Keratinocyte (primary cell): ENCODE data around the gene KLF16. TPM values are rescaled to one million over a fixed set of nuclear protein-coding genes. Genes with fewer than 3 reads are reported as not detected.

ENCODE experiments used
- DNase-seq: peaks from one replicate; pipeline ENCODE4 v3.0.0-alpha.2; 2011; ENCODE audit warnings: low read depth, missing footprints, low spot score
- FAIRE-seq: peaks from 2 replicates; lab custom pipeline; 2011; peaks lifted over from hg19 to GRCh38; lab: Jason Lieb, UNC
- H2AFZ ChIP-seq: 2 replicates; pipeline ENCODE4 v1.6.0; 2012; ENCODE audit warnings: low read length, control low read depth, inconsistent platforms; ENCODE audit not compliant: control insufficient read depth
- H3K27ac ChIP-seq: 2 replicates; pipeline ENCODE4 v1.5.1; 2011; ENCODE audit warnings: low read length; ENCODE audit not compliant: control insufficient read depth, insufficient read depth
- H3K27me3 ChIP-seq: 3 replicates; pipeline ENCODE4 v1.6.0; 2011; ENCODE audit warnings: low read length; ENCODE audit not compliant: control insufficient read depth, insufficient read depth; ENCODE audit errors: extremely low read depth
- H3K36me3 ChIP-seq, 2 experiments: 2 replicates in 1 of 2; 3 replicates in 1 of 2; pipeline ENCODE4 v1.5.1; 2011; ENCODE audit warnings: low read length in 2 of 2, mild to moderate bottlenecking in 1 of 2; ENCODE audit not compliant: control insufficient read depth in 2 of 2, insufficient read depth in 2 of 2; ENCODE audit errors: extremely low read depth in 1 of 2
- H3K4me1 ChIP-seq: 3 replicates; pipeline ENCODE4 v1.5.1; 2011; ENCODE audit warnings: low read length; ENCODE audit not compliant: control insufficient read depth, insufficient read depth; ENCODE audit errors: extremely low read depth
- H3K4me2 ChIP-seq: 3 replicates; pipeline ENCODE4 v1.6.0; 2011; ENCODE audit warnings: low read depth, low read length; ENCODE audit not compliant: control insufficient read depth, insufficient read depth; ENCODE audit errors: extremely low read depth
- H3K4me3 ChIP-seq, 3 experiments: fragments of 200-600 bp in 1 of 3; sonication (generic) in 1 of 3; 2 replicates in 2 of 3; 3 replicates in 1 of 3; pipeline ENCODE4 v1.5.1; 2011 to 2016; ENCODE audit warnings: low read length in 3 of 3, mild to moderate bottlenecking in 3 of 3, control low read depth in 2 of 3, inconsistent platforms in 1 of 3, low read depth in 1 of 3, mixed read lengths in 1 of 3, mixed run types in 1 of 3, moderate library complexity in 1 of 3; ENCODE audit not compliant: control insufficient read depth in 2 of 3, insufficient read depth in 2 of 3; ENCODE audit errors: extremely low read depth in 1 of 3
- H3K79me2 ChIP-seq: 2 replicates; pipeline ENCODE4 v1.6.0; 2012; ENCODE audit warnings: low read length; ENCODE audit not compliant: control insufficient read depth, insufficient read depth
- H3K9ac ChIP-seq: 3 replicates; pipeline ENCODE4 v1.6.0; 2011; ENCODE audit warnings: low read length; ENCODE audit not compliant: control insufficient read depth, insufficient read depth; ENCODE audit errors: extremely low read depth
- H3K9me1 ChIP-seq: 3 replicates; pipeline ENCODE4 v1.6.0; 2011; ENCODE audit warnings: low read length; ENCODE audit not compliant: control insufficient read depth, insufficient read depth; ENCODE audit errors: extremely low read depth
- H3K9me3 ChIP-seq: 2 replicates; pipeline ENCODE4 v1.5.1; 2012; ENCODE audit warnings: low read depth, low read length; ENCODE audit not compliant: control insufficient read depth
- H4K20me1 ChIP-seq: 3 replicates; pipeline ENCODE4 v1.6.0; 2011; ENCODE audit warnings: low read length; ENCODE audit not compliant: control insufficient read depth, insufficient read depth; ENCODE audit errors: extremely low read depth
- EZH2 ChIP-seq: IDR thresholded peaks from one replicate; pipeline ENCODE4 v1.6.1; 2012; ENCODE audit warnings: inconsistent platforms, mild to moderate bottlenecking, low read length, moderate library complexity
- dilution Hi-C: fragments of 300-500 bp; cut with MboI; formaldehyde crosslinking; loops from one replicate; pipeline ENCODE4 v1.7.0; 2020; ENCODE audit warnings: low sequenced_read_pairs; ENCODE audit not compliant: extremely low pct_ligation_motif_present
- polyA plus RNA-seq, 5 experiments: library from polyadenylated mRNA; depleted of rRNA in 3 of 5; stranded (reverse) in 3 of 5; stranded (forward) in 1 of 5; unstranded in 1 of 5; fragments of >200 nt; gene quantifications; 1 replicate in 1 of 5; 2 replicates in 3 of 5; 3 replicates in 1 of 5; pipeline versions ENCODE4 v1.2.1 to v1.2.3, GENCODE V29; 2011 to 2012; ENCODE audit warnings: missing spikeins in 2 of 5, low read depth in 1 of 5, low replicate concordance in 1 of 5
- TF ChIP-seq, protein P1 (sequence below), 3 experiments: IDR thresholded peaks in 1 of 3; conservative IDR thresholded peaks in 1 of 3; optimal IDR thresholded peaks in 1 of 3; 2 replicates in 2 of 3; 3 replicates in 1 of 3; pipeline versions ENCODE3 to v1.5.1; 2011; ENCODE audit warnings: low read length in 3 of 3, mild to moderate bottlenecking in 3 of 3, moderate library complexity in 2 of 3, control low read depth in 1 of 3, inconsistent platforms in 1 of 3; ENCODE audit not compliant: insufficient read depth in 2 of 3; ENCODE audit errors: extremely low read depth in 1 of 3

KLF16 gene
- polyA plus RNA-seq, 1 donor (not counting 4 experiments of a cell fraction or from before 2014, with no cell fraction given): 4.9 TPM

DNA sequence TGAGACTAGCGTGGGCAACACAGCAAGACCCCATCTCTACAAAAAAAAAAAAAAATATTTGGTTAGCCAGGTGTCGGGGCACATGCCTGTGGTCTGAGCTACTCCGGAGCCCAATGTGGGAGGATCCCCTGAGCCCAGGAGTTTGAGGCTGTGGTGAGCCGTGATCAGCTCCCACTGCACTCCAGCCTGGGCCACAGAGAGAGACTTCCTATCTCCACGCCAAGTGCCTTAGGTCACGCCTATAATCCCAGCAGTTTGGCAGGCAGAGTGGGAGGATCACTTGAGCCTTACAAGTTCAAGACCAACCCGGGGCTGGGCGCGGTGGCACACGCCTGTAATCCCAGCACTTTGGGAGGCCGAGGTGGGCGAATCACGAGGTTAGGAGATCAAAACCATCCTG lies 33.1 kb upstream of the KLF16 start:
- Histone ChIP-seq H3K9ac (no peak overlapping the region), H3K27ac (no peak overlapping the region), H3K4me3 (no peak overlapping the region), H3K9me3 (no peaks in the 10 kb centered on the region), H3K9me1 (no peaks in the 10 kb centered on the region), H3K79me2 (no peaks in the 10 kb centered on the region), H2AFZ (no peak overlapping the region), H3K4me2 (no peak overlapping the region), H3K27me3 (no peaks in the 10 kb centered on the region), H3K4me1 (peaks cover 6% of the 10 kb centered on the region), H3K36me3 (no peaks in the 10 kb centered on the region), H4K20me1 (no peaks in the 10 kb centered on the region)
- no peak for DNase-seq
- TF ChIP-seq, protein P1, sequence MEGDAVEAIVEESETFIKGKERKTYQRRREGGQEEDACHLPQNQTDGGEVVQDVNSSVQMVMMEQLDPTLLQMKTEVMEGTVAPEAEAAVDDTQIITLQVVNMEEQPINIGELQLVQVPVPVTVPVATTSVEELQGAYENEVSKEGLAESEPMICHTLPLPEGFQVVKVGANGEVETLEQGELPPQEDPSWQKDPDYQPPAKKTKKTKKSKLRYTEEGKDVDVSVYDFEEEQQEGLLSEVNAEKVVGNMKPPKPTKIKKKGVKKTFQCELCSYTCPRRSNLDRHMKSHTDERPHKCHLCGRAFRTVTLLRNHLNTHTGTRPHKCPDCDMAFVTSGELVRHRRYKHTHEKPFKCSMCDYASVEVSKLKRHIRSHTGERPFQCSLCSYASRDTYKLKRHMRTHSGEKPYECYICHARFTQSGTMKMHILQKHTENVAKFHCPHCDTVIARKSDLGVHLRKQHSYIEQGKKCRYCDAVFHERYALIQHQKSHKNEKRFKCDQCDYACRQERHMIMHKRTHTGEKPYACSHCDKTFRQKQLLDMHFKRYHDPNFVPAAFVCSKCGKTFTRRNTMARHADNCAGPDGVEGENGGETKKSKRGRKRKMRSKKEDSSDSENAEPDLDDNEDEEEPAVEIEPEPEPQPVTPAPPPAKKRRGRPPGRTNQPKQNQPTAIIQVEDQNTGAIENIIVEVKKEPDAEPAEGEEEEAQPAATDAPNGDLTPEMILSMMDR (optimal IDR thresholded peaks at IDR 0.05 in 1 of 3, IDR thresholded peaks at IDR 0.05 in 1 of 3, conservative IDR thresholded peaks at IDR 0.05 in 1 of 3; ENCODE audit: extremely low read depth in 1 of 3, insufficient read depth in 2 of 3, low read length in 3 of 3): no peak
- TF ChIP-seq EZH2: no peak
- dilution Hi-C loops: no loop called here
- no peak for FAIRE-seq

DNA sequence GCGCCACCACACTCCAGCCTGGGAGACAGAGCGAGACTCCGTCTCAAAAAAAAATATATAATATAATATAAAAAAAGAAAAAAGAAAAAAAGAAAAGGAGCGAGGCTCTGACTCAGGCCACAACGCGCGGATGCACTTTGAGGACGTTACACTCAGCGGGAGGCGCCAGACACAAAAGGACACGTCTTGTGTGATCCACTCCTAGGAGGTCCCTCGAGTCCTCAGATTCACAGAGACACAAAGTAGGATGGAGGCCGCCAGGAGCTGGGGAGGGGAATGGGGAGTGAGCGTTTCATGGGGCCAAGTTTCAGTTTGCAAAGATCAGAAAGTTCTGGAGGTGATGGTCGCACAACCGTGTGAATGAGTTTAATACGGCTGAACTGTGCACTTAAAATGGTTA lies 30.4 kb upstream of the KLF16 start:
- FAIRE-seq: no peak
- no peak for DNase-seq
- H2AFZ ChIP-seq: no peak overlapping the region

More for the DNA sequence above, 30.4 kb upstream of the KLF16 start:
- Histone ChIP-seq H3K9me1 (no peaks in the 10 kb centered on the region), H3K4me3 (no peak overlapping the region), H3K9ac (no peak overlapping the region), H3K4me1 (peaks cover 6% of the 10 kb centered on the region), H4K20me1 (no peaks in the 10 kb centered on the region), H3K27ac (no peak overlapping the region), H3K36me3 (no peaks in the 10 kb centered on the region), H3K9me3 (no peaks in the 10 kb centered on the region), H3K4me2 (no peak overlapping the region), H3K79me2 (no peaks in the 10 kb centered on the region), H3K27me3 (no peaks in the 10 kb centered on the region)
- TF ChIP-seq EZH2: no peak
- TF ChIP-seq, protein P1 (optimal IDR thresholded peaks at IDR 0.05 in 1 of 3, IDR thresholded peaks at IDR 0.05 in 1 of 3, conservative IDR thresholded peaks at IDR 0.05 in 1 of 3; ENCODE audit: extremely low read depth in 1 of 3, insufficient read depth in 2 of 3, low read length in 3 of 3): no peak
- dilution Hi-C loops: no loop called here
